Inflammatory macrophage (primary cell): ENCODE results near the gene MPO.
A peak's percentile ranks its signal among the peaks of the same experiment; 100 is the strongest.

Source experiments
- DNase-seq, 2 donors: peaks; one replicate each; pipeline ENCODE4 v3.0.0-alpha.2; 2020 to 2022

MPO gene

DNA sequence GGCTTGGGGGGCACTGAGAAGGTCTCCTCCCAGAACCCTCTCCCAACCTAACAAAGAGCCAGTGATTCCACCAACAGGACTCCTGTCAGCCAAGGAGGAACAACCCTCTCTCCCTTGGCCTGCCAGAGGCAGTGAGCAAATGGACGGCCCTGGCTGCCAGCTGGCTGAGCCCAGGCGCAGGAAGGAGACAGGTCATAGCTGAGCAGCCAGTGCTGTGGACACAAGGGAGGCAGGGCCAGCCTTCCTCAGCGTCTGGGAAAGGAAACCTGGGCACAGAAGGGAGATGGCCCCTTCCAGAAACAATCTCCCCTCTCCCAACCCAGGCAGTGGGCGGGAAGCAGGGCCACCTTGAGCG lies 2.1 kb downstream of the MPO start:
- peak in 1 of 2 donors; percentile 42 for DNase-seq

DNA sequence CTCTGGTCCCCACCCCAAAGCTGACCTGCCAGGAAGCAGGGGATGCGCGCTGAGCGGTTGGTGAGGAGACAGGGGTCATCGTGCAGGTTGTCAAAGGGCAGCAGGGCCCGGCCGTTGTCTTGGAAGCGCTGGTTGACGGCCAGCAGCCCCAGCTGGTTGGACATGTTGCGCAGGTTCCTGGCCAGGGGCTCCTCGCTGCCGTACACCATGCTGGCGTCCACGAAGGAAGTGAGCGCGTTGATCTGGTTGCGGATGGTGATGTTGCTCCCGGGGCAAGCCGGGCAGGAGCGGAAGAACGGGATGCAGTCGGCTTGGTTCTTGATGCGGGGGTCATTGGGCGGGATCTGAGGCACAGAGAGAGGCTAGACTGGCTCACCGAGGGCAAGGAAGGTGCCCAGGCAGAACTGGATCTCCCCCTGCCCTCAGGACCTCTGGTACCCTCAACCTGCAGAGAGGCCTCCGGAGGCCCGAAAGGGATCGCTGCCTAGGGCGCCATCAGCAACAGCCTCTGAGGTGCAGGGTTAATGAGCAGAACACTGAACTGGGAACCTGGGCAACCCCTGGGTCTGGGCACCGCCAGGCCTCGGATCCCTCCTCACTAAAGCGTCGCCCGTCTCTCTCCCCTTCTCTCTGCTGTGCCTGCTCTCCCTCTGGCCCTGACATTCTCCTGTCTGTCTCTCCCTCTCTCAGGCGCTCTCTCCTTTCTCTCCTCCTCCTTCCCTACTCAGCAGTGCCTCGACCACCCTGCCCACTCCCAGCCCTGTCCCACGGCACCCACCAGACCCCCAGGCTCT lies 2.7 kb downstream of the MPO start:
- DNase-seq: no peak

DNA sequence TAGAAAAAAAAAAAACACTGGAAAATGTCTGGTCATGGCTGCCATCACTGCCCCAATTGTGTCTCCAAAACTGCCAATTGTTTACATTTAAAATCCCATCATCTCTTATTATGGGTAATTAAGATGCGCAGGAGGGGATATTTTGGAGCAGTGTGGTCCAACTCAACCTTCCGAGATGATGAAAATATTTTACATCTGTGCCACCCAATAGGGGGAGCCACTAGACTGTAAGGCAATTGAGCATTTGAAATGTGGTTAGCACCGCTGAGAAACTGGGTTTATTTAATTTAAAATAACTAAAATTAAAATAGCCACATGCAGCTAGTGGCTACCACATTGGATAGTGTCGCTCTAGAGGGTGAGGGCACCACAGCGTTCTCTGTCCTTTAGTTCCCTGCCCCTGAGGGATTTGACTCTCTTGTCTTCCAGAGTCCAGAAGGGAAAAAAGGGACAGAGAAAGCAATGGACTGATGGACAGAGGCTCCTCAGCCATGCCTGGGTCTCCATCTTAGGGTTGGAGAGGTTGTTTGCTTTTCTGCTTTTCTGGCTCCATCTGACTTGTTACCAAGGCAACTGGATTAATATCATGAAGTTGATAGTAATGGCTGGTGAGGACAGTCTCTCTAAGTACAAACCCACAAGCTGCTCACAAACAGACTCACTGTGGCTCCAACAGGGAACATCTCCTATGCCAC lies 3.5 kb downstream of the MPO start:
- DNase-seq: peak; percentile 62 to 64

DNA sequence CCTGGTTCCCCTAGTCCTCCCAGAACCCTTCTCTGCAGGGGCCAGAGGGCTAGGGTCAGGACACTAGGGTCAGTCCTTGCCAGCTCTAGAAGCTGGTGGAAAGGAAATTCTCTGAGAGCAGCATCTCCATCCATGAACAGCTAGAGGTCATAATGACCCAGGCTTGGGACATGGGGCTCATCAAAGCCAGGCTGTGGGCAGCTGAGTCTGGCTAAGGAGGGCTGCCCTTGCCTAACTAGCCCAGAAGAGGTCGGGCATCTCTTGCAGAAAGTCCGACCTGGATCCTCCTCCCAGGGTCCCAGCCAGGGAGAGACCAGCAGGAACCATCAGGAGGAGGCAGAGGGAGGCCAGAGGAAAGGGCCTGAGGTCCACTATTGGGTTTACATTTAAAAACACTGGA lies 4.3 kb downstream of the MPO start:
- DNase-seq: no peak

DNA sequence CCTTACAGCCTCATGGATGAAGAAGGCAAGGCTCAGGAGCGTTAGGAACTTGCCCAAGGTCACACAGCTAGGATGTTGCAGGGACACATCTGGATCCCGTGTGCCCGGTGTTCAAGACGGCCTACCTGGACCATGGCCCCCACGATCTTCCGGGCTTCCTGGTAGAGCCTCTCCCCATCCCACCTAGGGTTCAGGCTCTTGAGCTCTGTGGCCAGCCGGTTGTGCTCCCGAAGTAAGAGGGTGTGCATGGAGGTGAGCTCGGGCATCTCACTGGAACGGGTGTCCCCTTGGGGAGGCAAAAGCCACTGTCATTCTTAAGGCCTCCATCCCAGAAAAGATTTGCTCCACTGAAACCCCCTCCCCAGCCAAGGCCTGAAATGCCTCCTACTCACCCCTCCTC lies 5.3 kb downstream of the MPO start:
- DNase-seq: no peak

GRCh38 chr17:58273453-58274104 lies 7.2 kb downstream of the MPO start:
- DNase-seq: peak; percentile 40 to 78

DNA sequence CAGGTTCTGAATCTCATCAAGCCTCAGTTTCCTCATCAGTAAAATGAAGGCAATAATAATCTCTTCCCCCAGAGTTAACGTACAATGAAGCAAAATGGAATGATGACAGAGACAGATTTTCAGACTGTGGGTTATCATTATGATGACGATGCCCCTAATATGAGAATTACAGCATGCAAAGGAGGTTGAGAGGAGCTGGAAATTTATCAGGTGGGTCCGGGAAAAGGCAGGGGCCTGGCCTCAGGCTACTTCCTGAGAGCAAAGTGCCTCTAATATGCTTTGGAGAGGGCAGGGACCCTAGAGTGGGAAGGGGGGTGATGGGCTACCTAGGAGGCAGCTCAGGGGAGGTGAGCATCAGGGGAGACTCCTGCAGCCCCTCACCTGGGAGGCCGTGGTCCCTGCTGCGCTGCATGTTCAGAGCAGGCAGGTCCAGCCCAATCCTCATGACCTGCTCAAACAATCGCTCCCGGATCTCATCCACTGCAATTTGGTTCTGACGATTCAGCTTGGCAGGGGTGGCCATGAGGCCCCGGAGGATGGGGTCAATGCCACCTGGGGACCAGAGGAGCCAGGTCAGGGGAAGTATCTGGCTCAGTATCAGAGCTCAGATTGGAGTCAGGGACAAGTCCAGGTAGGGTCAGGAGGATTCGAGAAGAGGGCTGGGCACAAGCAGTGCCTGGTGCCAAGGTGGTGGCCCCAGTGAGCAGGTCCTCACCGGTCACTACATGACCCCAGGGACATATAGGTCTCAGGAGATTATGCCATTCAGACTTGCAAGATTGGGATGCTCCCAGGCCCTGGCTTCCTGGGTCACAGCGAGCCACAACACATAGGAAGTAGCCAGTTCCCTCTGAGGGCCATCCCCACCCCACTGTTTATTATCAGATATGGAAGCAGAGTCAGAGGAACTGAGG lies 8.1 kb downstream of the MPO start:
- DNase-seq: peak in 1 of 2 donors; percentile 42

DNA sequence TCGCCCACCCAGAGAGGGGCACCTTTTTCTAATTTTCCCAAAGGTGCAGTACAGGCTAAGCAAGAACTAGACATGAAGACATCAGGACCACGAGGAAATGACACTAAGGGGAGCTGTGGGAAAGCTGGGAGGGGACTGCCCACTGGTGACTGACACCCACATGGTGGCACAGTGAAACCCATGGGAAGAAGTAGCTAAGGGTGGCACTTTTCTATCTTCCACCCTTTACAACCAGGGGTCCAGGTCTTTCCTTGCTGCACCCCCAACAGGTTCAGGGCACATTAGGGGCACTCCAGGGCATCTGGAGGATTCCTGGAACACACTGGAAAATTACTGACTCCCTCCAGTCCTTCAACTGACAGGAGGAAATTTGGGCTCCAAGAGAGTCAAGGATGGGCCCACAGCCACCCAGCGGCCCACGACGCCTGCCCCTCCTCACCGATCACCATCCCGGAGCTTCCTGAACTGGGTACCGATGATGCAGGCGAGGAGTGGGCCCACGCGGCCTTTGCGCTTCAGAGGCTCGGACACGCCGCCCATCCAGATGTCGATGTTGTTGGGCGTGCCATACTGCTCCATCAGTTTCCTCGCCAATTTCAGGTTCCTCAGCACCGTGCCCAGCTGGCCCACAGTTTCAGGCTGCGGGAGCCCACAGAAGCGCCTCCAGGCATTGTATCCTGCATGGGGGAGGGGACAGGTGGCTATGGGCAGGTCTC lies 9.4 kb downstream of the MPO start:
- DNase-seq: no peak

DNA sequence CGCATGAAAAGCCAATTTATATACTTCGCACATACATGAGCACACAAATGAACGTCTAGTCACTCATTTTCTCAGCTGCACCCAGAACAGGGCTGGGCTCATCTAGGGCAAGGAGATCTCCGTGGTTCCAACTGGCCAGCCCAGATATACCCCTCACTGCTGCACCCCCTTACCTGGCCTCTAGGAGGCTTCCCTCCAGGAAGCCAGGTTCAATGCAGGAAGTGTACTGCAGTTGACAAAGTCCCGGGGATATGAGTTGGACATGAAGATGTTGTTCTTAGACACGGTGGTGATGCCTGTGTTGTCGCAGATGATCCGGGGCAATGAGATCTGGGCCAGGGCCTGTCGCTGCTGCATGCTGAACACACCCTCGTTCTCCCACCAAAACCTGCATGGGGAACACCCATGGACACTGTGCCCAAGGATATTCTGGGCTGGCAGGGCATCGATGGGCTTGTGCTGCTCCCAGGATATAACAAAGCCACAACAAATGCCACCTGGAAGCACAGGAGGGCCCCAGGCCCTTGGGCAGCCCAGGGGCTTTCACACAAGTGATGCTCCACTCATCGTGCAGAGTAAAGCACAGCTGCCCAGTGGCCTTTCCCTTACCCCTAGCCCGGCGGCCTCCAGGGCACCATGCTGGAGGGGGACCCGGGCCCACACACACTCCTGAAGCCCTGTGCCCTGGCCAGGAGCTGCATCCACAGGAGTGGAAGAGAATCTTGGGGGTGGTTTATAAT lies 10.1 kb downstream of the MPO start:
- DNase-seq: no peak

- DNase-seq: no peak
Observed at GRCh38 chr17:58269557-58270291, 11.0 kb downstream of the MPO start.

DNA sequence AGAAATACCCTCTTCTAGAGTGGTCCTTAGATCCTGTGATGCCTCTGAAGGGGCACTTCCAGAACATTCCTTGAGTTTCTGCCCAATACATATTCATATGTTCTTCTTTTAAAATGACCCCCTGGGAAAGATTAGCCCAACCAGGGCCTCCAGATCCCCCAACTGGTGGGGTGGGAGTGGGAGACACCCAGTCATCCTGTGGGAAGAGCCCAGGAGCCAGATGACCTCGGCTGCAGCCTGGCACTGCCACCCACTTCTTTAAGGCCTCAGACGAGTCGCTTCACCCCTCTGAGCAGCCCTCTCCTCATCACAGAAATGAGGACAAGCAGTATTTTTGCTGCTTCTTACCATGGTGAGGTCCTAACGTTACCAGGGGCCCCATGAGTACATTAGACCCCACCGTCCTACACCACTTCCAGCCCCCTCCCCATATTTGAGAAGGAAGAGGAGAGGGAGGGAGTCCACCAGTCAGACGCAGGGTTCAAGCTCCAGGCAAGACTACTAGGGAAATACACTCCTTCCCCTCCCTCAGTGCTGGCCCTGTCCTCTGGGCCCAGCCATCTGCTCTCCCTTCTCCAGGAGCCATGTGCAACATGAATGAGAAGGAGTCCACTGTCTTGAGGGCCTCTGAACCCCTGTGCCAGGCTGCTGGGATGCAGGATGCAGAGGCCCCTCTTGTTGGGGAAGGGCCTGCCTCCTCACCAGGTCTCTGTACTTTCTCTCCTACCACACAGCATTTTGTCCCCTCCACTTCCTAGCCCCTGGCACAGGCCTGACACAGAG lies 11.8 kb downstream of the MPO start:
- DNase-seq: no peak

DNA sequence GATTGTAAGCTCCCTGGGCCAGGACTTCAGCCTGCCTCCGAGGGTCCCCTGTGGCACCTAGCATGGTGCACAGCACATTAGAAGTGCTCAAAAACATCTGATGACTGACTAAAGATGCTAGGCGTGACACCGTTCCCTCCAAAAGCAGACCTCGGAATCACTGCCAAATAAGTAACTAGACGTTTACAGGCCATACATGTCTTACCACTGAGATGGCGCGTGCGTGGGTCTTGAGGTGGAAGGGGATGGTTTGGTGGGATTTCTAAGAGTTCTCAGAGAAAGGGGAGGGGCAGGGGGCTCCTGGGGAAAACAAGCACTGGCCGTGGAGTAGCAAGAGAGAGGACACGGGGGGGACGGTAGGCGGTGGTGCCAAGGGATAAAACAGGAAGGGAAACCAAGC lies 12.4 kb downstream of the MPO start:
- DNase-seq: no peak

DNA sequence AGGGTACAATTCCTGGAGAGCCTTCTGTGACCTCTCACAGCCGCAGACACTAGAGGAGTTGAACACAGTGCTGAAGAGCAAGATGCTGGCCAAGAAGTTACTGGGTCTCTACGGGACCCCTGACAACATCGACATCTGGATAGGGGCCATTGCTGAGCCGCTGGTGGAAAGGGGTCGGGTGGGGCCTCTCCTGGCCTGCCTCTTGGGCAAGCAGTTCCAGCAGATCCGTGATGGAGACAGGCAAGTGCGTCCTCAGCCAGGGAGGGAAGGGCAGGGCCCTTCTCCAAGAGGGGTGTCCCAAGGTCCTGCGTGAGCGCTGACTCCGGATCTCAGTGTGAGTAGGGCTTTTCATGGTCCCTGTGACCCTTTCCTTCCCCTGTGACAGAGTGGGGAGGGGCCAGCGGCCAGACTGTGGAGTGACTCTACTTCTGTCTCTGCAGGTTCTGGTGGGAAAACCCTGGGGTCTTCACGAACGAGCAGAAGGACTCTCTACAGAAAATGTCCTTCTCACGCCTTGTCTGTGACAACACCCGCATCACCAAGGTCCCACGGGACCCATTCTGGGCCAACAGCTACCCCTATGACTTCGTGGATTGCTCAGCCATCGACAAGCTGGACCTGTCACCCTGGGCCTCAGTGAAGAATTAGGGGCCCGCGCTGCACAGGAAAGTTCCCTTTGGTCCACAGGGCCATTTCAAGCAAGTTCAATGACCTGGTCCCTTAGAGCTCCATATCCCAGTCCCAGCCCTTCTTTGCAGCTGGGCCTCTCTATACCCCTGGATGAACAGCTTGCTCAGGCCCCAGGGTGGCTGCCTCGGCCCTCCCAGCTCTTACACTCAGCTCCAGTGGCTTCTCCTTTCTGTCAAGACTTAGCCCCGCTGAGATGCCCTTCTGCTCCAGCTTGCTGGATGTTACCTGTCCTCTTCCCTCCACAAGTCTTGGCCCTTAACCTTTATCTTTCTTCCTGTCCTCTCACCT lies 13.1 kb downstream of the MPO start:
- DNase-seq: no peak

DNA sequence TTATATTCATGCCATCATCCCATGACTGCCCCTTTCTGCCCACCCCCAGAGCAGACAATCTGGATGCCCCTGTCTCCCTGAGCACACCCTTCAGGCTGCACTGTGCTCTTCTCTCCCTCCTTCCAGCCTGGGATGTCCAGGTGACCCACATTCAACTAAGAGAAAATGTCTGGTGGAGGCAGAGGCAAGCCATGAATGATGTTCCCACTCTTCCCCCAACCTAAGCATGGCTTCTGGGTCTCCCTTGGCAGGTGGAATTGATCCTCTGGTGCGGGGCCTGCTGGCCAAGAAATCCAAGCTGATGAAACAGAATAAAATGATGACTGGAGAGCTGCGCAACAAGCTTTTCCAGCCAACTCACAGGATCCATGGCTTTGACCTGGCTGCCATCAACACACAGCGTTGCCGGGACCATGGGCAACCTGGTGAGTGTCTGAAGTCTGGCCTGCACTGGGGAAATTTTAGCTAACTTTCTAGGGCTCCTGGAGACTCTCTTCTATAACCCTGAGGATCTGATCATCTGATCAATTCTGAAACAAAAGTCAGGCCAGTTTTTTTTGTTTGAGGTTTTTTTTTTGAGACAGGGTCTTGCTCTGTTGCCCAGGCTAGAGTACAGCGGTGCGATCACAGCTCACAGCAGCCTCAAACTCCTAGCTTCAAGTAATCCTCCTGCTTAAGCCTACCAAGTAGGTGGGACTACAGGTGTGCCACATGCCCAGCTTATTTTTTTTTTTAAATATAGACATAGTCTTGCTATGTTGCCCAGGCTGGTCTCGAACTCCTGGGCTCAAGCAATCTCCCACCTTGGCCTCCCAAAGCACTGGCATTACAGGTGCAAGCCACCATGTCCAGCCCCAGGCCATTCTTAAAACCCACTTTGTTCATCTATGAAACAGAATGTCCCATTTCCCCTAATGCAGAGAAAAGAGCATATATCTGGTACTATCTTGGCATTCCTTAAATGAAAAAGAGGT lies 14.5 kb downstream of the MPO start:
- no peak for DNase-seq

DNA sequence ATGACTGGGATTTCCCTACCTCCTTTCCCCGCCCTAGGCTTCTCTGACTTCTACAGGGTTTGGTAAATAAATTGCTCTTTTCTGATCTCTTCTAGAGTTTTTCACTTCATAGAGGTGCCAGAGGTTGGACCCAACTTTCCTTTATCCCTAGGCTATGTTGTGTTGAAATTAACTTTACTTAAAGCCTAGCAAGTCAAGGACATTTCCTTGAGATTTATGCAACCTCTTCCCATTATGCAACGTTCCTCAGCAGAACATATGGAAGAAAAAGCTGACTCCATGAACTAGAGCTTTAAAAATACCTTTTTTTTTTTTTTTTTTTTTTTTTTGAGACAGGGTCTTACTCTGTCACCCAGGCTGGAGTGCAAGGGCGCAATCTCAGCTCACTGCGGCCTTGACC lies 15.5 kb downstream of the MPO start:
- DNase-seq: peak; percentile 31 to 43

DNA sequence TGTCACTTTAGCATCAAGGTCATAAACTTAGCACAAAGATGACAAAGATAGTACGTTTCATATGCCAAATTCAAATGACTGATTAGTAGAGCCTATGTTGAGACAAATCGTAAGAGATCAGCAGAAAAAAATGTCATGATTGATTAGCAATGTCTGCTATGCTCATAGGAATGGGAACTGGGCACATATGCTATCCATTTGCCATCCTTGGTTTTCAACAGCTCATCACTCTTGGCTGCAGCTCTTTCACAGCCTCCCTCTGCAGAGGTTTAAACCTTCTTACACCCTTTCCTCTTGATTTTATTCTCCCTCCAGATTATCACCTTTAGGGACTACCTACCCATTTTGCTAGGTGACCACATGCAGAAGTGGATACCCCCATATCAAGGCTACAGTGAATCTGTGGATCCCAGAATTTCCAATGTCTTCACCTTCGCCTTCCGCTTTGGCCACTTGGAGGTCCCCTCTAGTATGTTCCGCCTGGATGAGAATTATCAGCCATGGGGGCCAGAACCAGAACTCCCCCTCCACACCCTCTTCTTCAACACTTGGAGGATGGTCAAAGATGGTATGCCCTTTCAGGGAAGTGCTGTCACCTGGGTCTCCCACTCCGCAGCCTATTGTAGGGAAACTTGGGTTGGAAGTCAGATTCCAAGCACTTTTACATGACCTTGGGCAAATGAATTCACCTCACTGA lies 16.2 kb downstream of the MPO start:
- DNase-seq: no peak

DNA sequence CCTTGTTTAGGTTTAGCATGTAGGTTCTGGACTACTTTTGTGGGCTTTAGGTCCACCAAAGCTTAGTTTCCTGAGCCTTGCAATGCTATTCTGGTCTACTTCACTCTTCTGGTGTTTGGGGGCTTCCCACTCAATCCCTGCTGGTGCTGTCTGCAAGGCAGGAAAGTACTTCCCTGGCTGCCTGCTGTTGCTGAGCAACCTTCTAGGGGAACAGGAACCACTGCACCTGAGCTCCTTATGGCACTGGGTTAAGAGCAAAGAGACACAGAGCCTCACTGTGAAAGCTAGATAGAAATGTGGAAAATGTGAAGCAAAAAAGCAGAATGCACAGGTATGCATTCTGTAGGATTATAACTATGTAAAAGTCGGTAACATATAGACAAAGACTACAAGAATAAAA lies 17.0 kb downstream of the MPO start:
- DNase-seq: no peak
